Measurements from ENCODE around the gene MN1.

GRCh38 chr22:27796829-27797519 lies 4.6 kb downstream of the MN1 start:
- TF ChIP-seq RCOR1 (IDR thresholded peaks at IDR 0.05; ENCODE audit: insufficient replicate concordance, low read length) (no peak), CTCF (conservative IDR thresholded peaks at IDR 0.05; ENCODE audit: low read depth, low read length) (no peak), BHLHE40 (IDR thresholded peaks at IDR 0.05; ENCODE audit: low read depth, low read length) (no peak), NFE2L2 (IDR thresholded peaks at IDR 0.05; ENCODE audit: low read depth, low read length) (no peak), POLR2A (IDR thresholded peaks at IDR 0.05; ENCODE audit: low read depth, low read length) (no peak), MAZ (IDR thresholded peaks at IDR 0.05; ENCODE audit: borderline replicate concordance, low read depth, low read length) (no peak), SMC3 (IDR thresholded peaks at IDR 0.05; ENCODE audit: low read depth, low read length) (no peak), RAD21 (IDR thresholded peaks at IDR 0.05; ENCODE audit: low read length) (no peak), MXI1 (IDR thresholded peaks at IDR 0.05; ENCODE audit: borderline replicate concordance, low read depth, low read length) (no peak), ELK1 (IDR thresholded peaks at IDR 0.05; ENCODE audit: borderline replicate concordance, low read depth, low read length) (no peak), CEBPB (IDR thresholded peaks at IDR 0.05; ENCODE audit: low read depth, low read length) (no peak), USF2 (IDR thresholded peaks at IDR 0.05; ENCODE audit: low read depth, low read length) (no peak), RFX5 (IDR thresholded peaks at IDR 0.05; ENCODE audit: low read depth, low read length) (no peak), MAFK (IDR thresholded peaks at IDR 0.05; ENCODE audit: low read depth, low read length) (no peak)
